ENCODE results near the gene FSHR. TPM values are rescaled to one million over a fixed set of nuclear protein-coding genes. Genes with fewer than 3 reads are reported as not detected.

FSHR gene
- total and polyA plus RNA-seq, 2 of the 4 experiments (the other 2 are of a cell fraction) = not detected

- Histone ChIP-seq H3K4ac (ENCODE audit: low read depth, low read length) (no peak overlapping the region), H3K23ac (ENCODE audit: low read depth, low read length) (no peak overlapping the region), H3K4me2 (ENCODE audit: low read depth, low read length) (no peak overlapping the region), H4K91ac (ENCODE audit: insufficient read depth, low read depth, low read length) (no peak overlapping the region), H3K14ac (replicated peaks; ENCODE audit: low read depth, low read length) (no peak overlapping the region), H3K27ac (ENCODE audit: insufficient read depth, low read length) (no peak overlapping the region), H2BK20ac (ENCODE audit: low read depth, low read length) (no peak overlapping the region), H3K36me3 (ENCODE audit: control insufficient read depth, insufficient read depth, low read length) (no peaks in the 10 kb centered on the region), H4K5ac (ENCODE audit: low read depth, low read length) (no peak overlapping the region), H3K4me1 (ENCODE audit: control insufficient read depth, insufficient read depth, low read length) (no peaks in the 10 kb centered on the region), H2AK5ac (ENCODE audit: low read depth, low read length) (no peak overlapping the region), H3K4me3 (ENCODE audit: insufficient read depth, low read depth, low read length) (no peak overlapping the region), H4K20me1 (ENCODE audit: insufficient read depth, low read length) (no peaks in the 10 kb centered on the region), H3K56ac (ENCODE audit: extremely low read depth, insufficient read depth, low read length) (no peak overlapping the region), H3K9me1 (ENCODE audit: insufficient read depth, low read length) (no peaks in the 10 kb centered on the region), H3K27me3 (ENCODE audit: control insufficient read depth, insufficient read depth, low read length) (no peaks in the 10 kb centered on the region), H4K8ac (ENCODE audit: low read depth in 2 of 2, low read length in 2 of 2) (no peak overlapping the region), H3K18ac (ENCODE audit: low read depth, low read length) (no peak overlapping the region), H2AFZ (replicated peaks; ENCODE audit: low read length, poor library complexity) (no peak overlapping the region), H2BK5ac (ENCODE audit: low read depth, low read length, poor library complexity, severe bottlenecking) (no peak overlapping the region), H2BK15ac (ENCODE audit: low read depth, low read length) (no peak overlapping the region), H3K9ac (ENCODE audit: low read depth, low read length) (no peak overlapping the region), H2AK9ac (replicated peaks; ENCODE audit: low read depth, low read length, poor library complexity) (no peak overlapping the region), H3K9me3 (ENCODE audit: control insufficient read depth, insufficient read depth, low read length) (no peaks in the 10 kb centered on the region), H3K79me1 (ENCODE audit: low read depth in 1 of 2, low read length in 2 of 2) (no peaks in the 10 kb centered on the region), H2BK120ac (ENCODE audit: low read depth, low read length) (no peak overlapping the region)
- in situ Hi-C loops (cut with MboI; ENCODE audit: low sequenced_read_pairs) (no loop called here), intact Hi-C loops (cut with micrococcal nuclease) (no loop called here), dilution Hi-C loops (cut with HindIII; ENCODE audit: low sequenced_read_pairs, unreplicated experiment) (no loop called here)
- ATAC-seq (ENCODE audit: low read depth) (no peak), DNase-seq (no peak)
- no TSS peak for BruUV-seq (replicated peaks)
- TF ChIP-seq ELK1 (IDR thresholded peaks at IDR 0.05; ENCODE audit: borderline replicate concordance, low read depth, low read length) (no peak), RCOR1 (IDR thresholded peaks at IDR 0.05; ENCODE audit: insufficient replicate concordance, low read length) (no peak), NFE2L2 (IDR thresholded peaks at IDR 0.05; ENCODE audit: low read depth, low read length) (no peak), FOS (IDR thresholded peaks at IDR 0.05; ENCODE audit: low read depth, low read length) (no peak), MAZ (IDR thresholded peaks at IDR 0.05; ENCODE audit: borderline replicate concordance, low read depth, low read length) (no peak), RFX5 (IDR thresholded peaks at IDR 0.05; ENCODE audit: low read depth, low read length) (no peak), BHLHE40 (IDR thresholded peaks at IDR 0.05; ENCODE audit: low read depth, low read length) (no peak), CHD1 (IDR thresholded peaks at IDR 0.05; ENCODE audit: low read depth, low read length) (no peak)
- no CpG with 5 or more reads among the region's 3 CpGs for whole genome bisulfite sequencing, 2 experiments (ENCODE audit: extremely low coverage in 2 of 2, insufficient read length in 1 of 2)
- POLR2A ChIA-PET (ENCODE audit: unreplicated experiment) = no interaction called here
- CTCF ChIA-PET = interaction anchor here (0.6 kb wide), 1 partner anchor 1447 kb away, joined by 3 read pairs; no protein-coding TSS in a partner anchor
Observed at GRCh38 chr2:48952614-48953013, 201.7 kb downstream of the FSHR start.

Data from IMR-90 (cell line).